ENCODE measurements around the gene CACNG1. TPM values are rescaled to one million over a fixed set of nuclear protein-coding genes. Genes with fewer than 3 reads are reported as not detected.

Gene CACNG1
- total and polyA plus RNA-seq, 2 of the 4 experiments (the other 2 are of a cell fraction): not detected

GRCh38 chr17:67079491-67079890 lies 35.1 kb downstream of the CACNG1 start:
- WGBS, 2 experiments (ENCODE audit: extremely low coverage in 2 of 2, insufficient read length in 1 of 2): no CpG with 5 or more reads among the region's 2 CpGs
- no peaks in the 10 kb centered on the region; the same call in 1 of the 2 replicates for H4K20me1 ChIP-seq (ENCODE audit: insufficient read depth, low read length)
- no peak for ATAC-seq (ENCODE audit: low read depth)
- no TSS peak for BruUV-seq (replicated peaks)
- H3K27ac ChIP-seq (ENCODE audit: insufficient read depth, low read length): no peak overlapping the region
- no peak overlapping the region for H2BK5ac ChIP-seq (ENCODE audit: low read depth, low read length, poor library complexity, severe bottlenecking)
- H3K9ac ChIP-seq (ENCODE audit: low read depth, low read length): no peak overlapping the region
- dilution Hi-C loops (cut with HindIII; ENCODE audit: low sequenced_read_pairs, unreplicated experiment): no loop called here
- CTCF ChIA-PET: no interaction called here
- H4K91ac ChIP-seq (ENCODE audit: insufficient read depth, low read depth, low read length): no peak overlapping the region
- no peak overlapping the region for H4K5ac ChIP-seq (ENCODE audit: low read depth, low read length)
- H2AK5ac ChIP-seq (ENCODE audit: low read depth, low read length): no peak overlapping the region
- no peak overlapping the region for H2BK20ac ChIP-seq (ENCODE audit: low read depth, low read length)
- H3K23ac ChIP-seq (ENCODE audit: low read depth, low read length): no peak overlapping the region
- no peak overlapping the region for H2BK15ac ChIP-seq (ENCODE audit: low read depth, low read length)
- no peak for TF ChIP-seq BHLHE40 (IDR thresholded peaks at IDR 0.05; ENCODE audit: low read depth, low read length)
- no peak for TF ChIP-seq RAD21 (IDR thresholded peaks at IDR 0.05; ENCODE audit: low read length)
- TF ChIP-seq SMC3 (IDR thresholded peaks at IDR 0.05; ENCODE audit: low read depth, low read length): no peak
- TF ChIP-seq CTCF (conservative IDR thresholded peaks at IDR 0.05; ENCODE audit: low read depth, low read length): no peak
- no peak for TF ChIP-seq RCOR1 (IDR thresholded peaks at IDR 0.05; ENCODE audit: insufficient replicate concordance, low read length)
- no peak for TF ChIP-seq CHD1 (IDR thresholded peaks at IDR 0.05; ENCODE audit: low read depth, low read length)
- no peak for TF ChIP-seq CEBPB (IDR thresholded peaks at IDR 0.05; ENCODE audit: low read depth, low read length)
- TF ChIP-seq NFE2L2 (IDR thresholded peaks at IDR 0.05; ENCODE audit: low read depth, low read length): no peak
- TF ChIP-seq ELK1 (IDR thresholded peaks at IDR 0.05; ENCODE audit: borderline replicate concordance, low read depth, low read length): no peak
- no peak for TF ChIP-seq MXI1 (IDR thresholded peaks at IDR 0.05; ENCODE audit: borderline replicate concordance, low read depth, low read length)
- TF ChIP-seq POLR2A (IDR thresholded peaks at IDR 0.05; ENCODE audit: low read depth, low read length): no peak
- no peak for TF ChIP-seq MAFK (IDR thresholded peaks at IDR 0.05; ENCODE audit: low read depth, low read length)
- TF ChIP-seq MAZ (IDR thresholded peaks at IDR 0.05; ENCODE audit: borderline replicate concordance, low read depth, low read length): no peak
- no peak for TF ChIP-seq RFX5 (IDR thresholded peaks at IDR 0.05; ENCODE audit: low read depth, low read length)
- no peak for TF ChIP-seq USF2 (IDR thresholded peaks at IDR 0.05; ENCODE audit: low read depth, low read length)
- intact Hi-C loops (cut with micrococcal nuclease): no loop called here
- H3K18ac ChIP-seq (ENCODE audit: low read depth, low read length): no peak overlapping the region
- H3K14ac ChIP-seq (replicated peaks; ENCODE audit: low read depth, low read length): no peak overlapping the region
- no peak overlapping the region for H3K56ac ChIP-seq (ENCODE audit: extremely low read depth, insufficient read depth, low read length)
- H2BK120ac ChIP-seq (ENCODE audit: low read depth, low read length): no peak overlapping the region
- no peak overlapping the region for H2AFZ ChIP-seq (replicated peaks; ENCODE audit: low read length, poor library complexity)
- H3K27me3 ChIP-seq (ENCODE audit: control insufficient read depth, insufficient read depth, low read length): no peaks in the 10 kb centered on the region
- H3K4ac ChIP-seq (ENCODE audit: low read depth, low read length): no peak overlapping the region
- peaks cover 11% of the 10 kb centered on the region for H3K36me3 ChIP-seq (ENCODE audit: control insufficient read depth, insufficient read depth, low read length)
- H3K79me1 ChIP-seq (ENCODE audit: low read depth in 1 of 2, low read length in 2 of 2): peaks cover 6 to 14% of the 10 kb centered on the region in 2 experiments; a peak in 2 of 4 replicates
- H3K4me2 ChIP-seq (ENCODE audit: low read depth, low read length): no peak overlapping the region
- no peaks in the 10 kb centered on the region for H3K9me3 ChIP-seq (ENCODE audit: control insufficient read depth, insufficient read depth, low read length)
- H3K4me3 ChIP-seq (ENCODE audit: insufficient read depth, low read depth, low read length): no peak overlapping the region
- peaks cover 4% of the 10 kb centered on the region; the same call in 1 of the 2 replicates for H3K9me1 ChIP-seq (ENCODE audit: insufficient read depth, low read length)
- no peak for DNase-seq
- H3K4me1 ChIP-seq (ENCODE audit: control insufficient read depth, insufficient read depth, low read length): no peaks in the 10 kb centered on the region
- in situ Hi-C loops (cut with MboI; ENCODE audit: low sequenced_read_pairs): no loop called here
- POLR2A ChIA-PET (ENCODE audit: unreplicated experiment): no interaction called here
- H2AK9ac ChIP-seq (replicated peaks; ENCODE audit: low read depth, low read length, poor library complexity): no peak overlapping the region
- no peak overlapping the region for H4K8ac ChIP-seq (ENCODE audit: low read depth in 2 of 2, low read length in 2 of 2)

Measured in IMR-90 (cell line).